ENCODE results near the gene PEX6.

PEX6 gene

DNA sequence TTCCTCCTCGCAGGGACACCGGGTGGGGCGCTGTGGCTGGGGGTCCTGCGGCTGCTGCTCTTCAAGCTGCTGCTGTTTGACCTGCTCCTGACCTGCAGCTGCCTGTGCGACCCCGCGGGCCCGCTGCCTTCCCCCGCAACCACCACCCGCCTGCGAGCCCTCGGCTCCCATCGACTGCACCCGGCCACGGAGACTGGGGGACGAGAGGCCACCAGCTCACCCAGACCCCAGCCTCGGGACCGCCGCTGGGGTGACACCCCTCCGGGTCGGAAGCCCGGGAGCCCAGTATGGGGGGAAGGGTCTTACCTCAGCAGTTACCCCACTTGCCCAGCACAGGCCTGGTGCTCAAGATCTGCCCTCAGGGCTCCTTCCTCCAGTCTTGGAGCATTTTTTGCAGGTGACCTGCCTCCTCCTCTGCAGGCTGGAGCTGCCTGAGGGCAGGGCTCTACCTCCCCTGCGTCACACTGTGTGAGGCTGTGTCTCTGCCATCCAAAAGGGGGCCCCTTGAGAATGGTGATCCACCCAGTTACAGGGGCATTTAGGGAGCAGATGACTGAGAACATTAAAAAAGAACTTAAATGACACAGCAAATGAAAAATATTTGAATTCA is 53.6 kb downstream of the PEX6 start:
- no peaks in the 10 kb centered on the region for H3K9me2 ChIP-seq (replicated peaks; ENCODE audit: insufficient read depth, low read length)
- no peaks in the 10 kb centered on the region for H3K36me3 ChIP-seq (replicated peaks; ENCODE audit: insufficient read depth, low read length)
- H3F3A ChIP-seq (ENCODE audit: insufficient read depth, low read length) = peaks cover 23% of the 10 kb centered on the region
- no peak overlapping the region for H3K4me3 ChIP-seq (ENCODE audit: low read length)
- no peak overlapping the region for H3K27ac ChIP-seq (ENCODE audit: low read length)
- 0 out of 2 replicates have a peak, but pooled peaks cover 6% of the 10 kb centered on the region for H3K4me1 ChIP-seq (ENCODE audit: low read length)
- H3K79me2 ChIP-seq (ENCODE audit: low read length) = peaks cover 4% of the 10 kb centered on the region
- H3K4me2 ChIP-seq (ENCODE audit: low read depth, low read length) = no peak overlapping the region
- no peak overlapping the region for H2AFZ ChIP-seq (ENCODE audit: low read length)
- TF ChIP-seq EZH2phosphoT487 (IDR thresholded peaks at IDR 0.05; ENCODE audit: low read length) (no peak), EZH2 (optimal IDR thresholded peaks at IDR 0.05; ENCODE audit: low read depth, low read length) (no peak)
- TF ChIP-seq, protein P1, sequence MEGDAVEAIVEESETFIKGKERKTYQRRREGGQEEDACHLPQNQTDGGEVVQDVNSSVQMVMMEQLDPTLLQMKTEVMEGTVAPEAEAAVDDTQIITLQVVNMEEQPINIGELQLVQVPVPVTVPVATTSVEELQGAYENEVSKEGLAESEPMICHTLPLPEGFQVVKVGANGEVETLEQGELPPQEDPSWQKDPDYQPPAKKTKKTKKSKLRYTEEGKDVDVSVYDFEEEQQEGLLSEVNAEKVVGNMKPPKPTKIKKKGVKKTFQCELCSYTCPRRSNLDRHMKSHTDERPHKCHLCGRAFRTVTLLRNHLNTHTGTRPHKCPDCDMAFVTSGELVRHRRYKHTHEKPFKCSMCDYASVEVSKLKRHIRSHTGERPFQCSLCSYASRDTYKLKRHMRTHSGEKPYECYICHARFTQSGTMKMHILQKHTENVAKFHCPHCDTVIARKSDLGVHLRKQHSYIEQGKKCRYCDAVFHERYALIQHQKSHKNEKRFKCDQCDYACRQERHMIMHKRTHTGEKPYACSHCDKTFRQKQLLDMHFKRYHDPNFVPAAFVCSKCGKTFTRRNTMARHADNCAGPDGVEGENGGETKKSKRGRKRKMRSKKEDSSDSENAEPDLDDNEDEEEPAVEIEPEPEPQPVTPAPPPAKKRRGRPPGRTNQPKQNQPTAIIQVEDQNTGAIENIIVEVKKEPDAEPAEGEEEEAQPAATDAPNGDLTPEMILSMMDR (IDR thresholded peaks at IDR 0.05; ENCODE audit: low read length) = no peak
- no peaks in the 10 kb centered on the region for H3K27me3 ChIP-seq (replicated peaks; ENCODE audit: insufficient read depth, low read length)
- no peaks in the 10 kb centered on the region for H4K20me1 ChIP-seq (ENCODE audit: insufficient read depth, low read length)
- no peak for DNase-seq
- no peaks in the 10 kb centered on the region for H3K9me3 ChIP-seq (replicated peaks; ENCODE audit: insufficient read depth, low read length)
- no peak overlapping the region for H3K9ac ChIP-seq (ENCODE audit: low read length)

DNA sequence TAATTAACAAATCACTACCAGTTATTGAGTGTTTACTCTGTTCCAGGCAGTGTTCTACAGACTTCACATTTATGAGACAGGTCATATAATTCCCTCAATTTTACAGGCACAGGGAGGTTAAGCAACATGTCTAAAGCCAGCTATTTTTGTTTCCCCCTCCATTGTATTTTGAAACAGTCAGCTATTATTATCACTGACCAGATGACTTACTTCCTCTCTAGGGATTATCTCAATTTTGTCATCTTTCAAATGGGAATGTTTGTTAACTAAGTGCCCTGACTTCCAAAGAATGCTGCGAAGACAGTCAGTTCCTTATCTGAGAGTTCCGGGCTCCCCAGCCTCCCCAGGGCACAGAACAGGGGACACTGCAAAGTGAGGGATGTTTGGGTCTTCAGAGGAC is 55.3 kb downstream of the PEX6 start:
- no peaks in the 10 kb centered on the region for H3K9me3 ChIP-seq (replicated peaks; ENCODE audit: insufficient read depth, low read length)
- H3K4me2 ChIP-seq (ENCODE audit: low read depth, low read length) = no peak overlapping the region; the same call in 1 of the 2 replicates
- H2AFZ ChIP-seq (ENCODE audit: low read length) = 0 out of 2 replicates have a peak overlapping the region, but pooled peaks have one; percentile 23

DNA sequence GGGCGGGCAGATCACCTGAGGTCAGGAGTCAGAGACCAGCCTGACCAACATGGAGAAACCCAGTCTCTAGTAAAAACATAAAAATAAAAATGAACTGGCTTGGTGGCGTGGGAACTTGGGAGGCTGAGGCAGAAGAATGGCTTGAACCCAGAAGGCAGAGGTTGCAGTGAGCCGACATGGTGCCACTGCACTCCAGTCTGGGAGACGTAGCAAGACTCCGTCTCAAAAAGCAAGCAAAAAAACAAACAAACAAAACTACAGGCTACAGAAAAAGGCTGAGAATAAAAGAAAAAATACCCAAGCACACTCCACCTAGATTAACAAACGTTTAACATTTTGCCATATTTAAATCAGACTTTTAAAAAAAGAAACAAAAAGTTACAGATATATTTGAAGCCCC is 57.2 kb downstream of the PEX6 start:
- DNase-seq = no peak
- no peaks in the 10 kb centered on the region for H3K36me3 ChIP-seq (replicated peaks; ENCODE audit: insufficient read depth, low read length)
- no peak overlapping the region for H2AFZ ChIP-seq (ENCODE audit: low read length)
- H3K79me2 ChIP-seq (ENCODE audit: low read length) = no peaks in the 10 kb centered on the region
- no peak overlapping the region for H3K4me2 ChIP-seq (ENCODE audit: low read depth, low read length)
- TF ChIP-seq EZH2 (optimal IDR thresholded peaks at IDR 0.05; ENCODE audit: low read depth, low read length) = no peak
- TF ChIP-seq, protein P1 (IDR thresholded peaks at IDR 0.05; ENCODE audit: low read length) = no peak
- TF ChIP-seq EZH2phosphoT487 (IDR thresholded peaks at IDR 0.05; ENCODE audit: low read length) = no peak
- H4K20me1 ChIP-seq (ENCODE audit: insufficient read depth, low read length) = no peaks in the 10 kb centered on the region
- H3K4me1 ChIP-seq (ENCODE audit: low read length) = 0 out of 2 replicates have a peak, but pooled peaks cover 6% of the 10 kb centered on the region
- no peaks in the 10 kb centered on the region for H3F3A ChIP-seq (ENCODE audit: insufficient read depth, low read length)
- no peaks in the 10 kb centered on the region for H3K27me3 ChIP-seq (replicated peaks; ENCODE audit: insufficient read depth, low read length)
- H3K9me3 ChIP-seq (replicated peaks; ENCODE audit: insufficient read depth, low read length) = no peaks in the 10 kb centered on the region
- H3K27ac ChIP-seq (ENCODE audit: low read length) = no peak overlapping the region
- no peaks in the 10 kb centered on the region for H3K9me2 ChIP-seq (replicated peaks; ENCODE audit: insufficient read depth, low read length)
- H3K9ac ChIP-seq (ENCODE audit: low read length) = no peak overlapping the region
- H3K4me3 ChIP-seq (ENCODE audit: low read length) = no peak overlapping the region

More for the DNA sequence above, 55.3 kb downstream of the PEX6 start:
- Histone ChIP-seq H4K20me1 (ENCODE audit: insufficient read depth, low read length) (no peaks in the 10 kb centered on the region), H3K36me3 (replicated peaks; ENCODE audit: insufficient read depth, low read length) (no peaks in the 10 kb centered on the region), H3F3A (ENCODE audit: insufficient read depth, low read length) (peaks cover 7% of the 10 kb centered on the region), H3K79me2 (ENCODE audit: low read length) (no peaks in the 10 kb centered on the region), H3K4me1 (ENCODE audit: low read length) (0 out of 2 replicates have a peak, but pooled peaks cover 6% of the 10 kb centered on the region), H3K27me3 (replicated peaks; ENCODE audit: insufficient read depth, low read length) (no peaks in the 10 kb centered on the region), H3K9me2 (replicated peaks; ENCODE audit: insufficient read depth, low read length) (no peaks in the 10 kb centered on the region), H3K4me3 (ENCODE audit: low read length) (no peak overlapping the region), H3K9ac (ENCODE audit: low read length) (no peak overlapping the region), H3K27ac (ENCODE audit: low read length) (no peak overlapping the region)
- DNase-seq = no peak
- TF ChIP-seq EZH2 (optimal IDR thresholded peaks at IDR 0.05; ENCODE audit: low read depth, low read length) (no peak), EZH2phosphoT487 (IDR thresholded peaks at IDR 0.05; ENCODE audit: low read length) (no peak)
- TF ChIP-seq, protein P1 (IDR thresholded peaks at IDR 0.05; ENCODE audit: low read length) = no peak

Data from MM.1S (cell line).